Activated CD4-positive, alpha-beta memory T cell treated with anti-CD3 and anti-CD28 coated beads for 36 hours (primary cell): Measurements from ENCODE around the gene FARP2. TPM values are rescaled to one million over a fixed set of nuclear protein-coding genes. Genes with fewer than 3 reads are reported as not detected.
"Not testable (repeated sequence)": the region's sequence is repeated elsewhere in the genome, so short reads cannot be mapped to it uniquely, and the experiment has no call there.

ENCODE experiments used
- CTCF ChIA-PET: fragments of 350-600 bp; sonication (Branson Sonifier 250); formaldehyde crosslinking; loops from one replicate; lab custom pipeline; 2021; ENCODE audit warnings: antibody characterized with exemption, inconsistent platforms; lab: Charles Lee
- POLR2A ChIA-PET: fragments of 350-600 bp; sonication (Branson Sonifier 250); formaldehyde crosslinking; loops from one replicate; lab custom pipeline; 2021; ENCODE audit warnings: antibody characterized with exemption; lab: Charles Lee
- DNase-seq: peaks from one replicate; pipeline ENCODE4 v3.0.0-alpha.2; 2020
- H3K27ac Mint-ChIP-seq: one replicate; pipeline ENCODE4 v1.8.0; 2021; ENCODE audit warnings: mixed read lengths
- H3K27me3 Mint-ChIP-seq: one replicate; pipeline ENCODE4 v1.8.0; 2021; ENCODE audit warnings: mixed read lengths
- H3K36me3 Mint-ChIP-seq: one replicate; pipeline ENCODE4 v1.8.0; 2021; ENCODE audit warnings: mixed read lengths
- H3K4me1 Mint-ChIP-seq: one replicate; pipeline ENCODE4 v1.8.0; 2021; ENCODE audit warnings: low read depth, mixed read lengths
- H3K4me3 Mint-ChIP-seq: one replicate; pipeline ENCODE4 v1.8.0; 2021; ENCODE audit warnings: mild to moderate bottlenecking, mixed read lengths
- H3K9me3 Mint-ChIP-seq: one replicate; pipeline ENCODE4 v1.8.0; 2021; ENCODE audit warnings: mixed read lengths
- intact Hi-C: fragments of 100-400 bp; cut with micrococcal nuclease; formaldehyde crosslinking; loops from one replicate; pipeline ENCODE4 v1.15.1; 2023
- total RNA-seq, 2 experiments: library from RNA; stranded (reverse); gene quantifications; one replicate each; pipeline ENCODE4 v1.2.3, GENCODE V29; 2021

FARP2 gene
- total RNA-seq, 2 experiments from 2014 or later, result 25.1 to 29.5 TPM

DNA sequence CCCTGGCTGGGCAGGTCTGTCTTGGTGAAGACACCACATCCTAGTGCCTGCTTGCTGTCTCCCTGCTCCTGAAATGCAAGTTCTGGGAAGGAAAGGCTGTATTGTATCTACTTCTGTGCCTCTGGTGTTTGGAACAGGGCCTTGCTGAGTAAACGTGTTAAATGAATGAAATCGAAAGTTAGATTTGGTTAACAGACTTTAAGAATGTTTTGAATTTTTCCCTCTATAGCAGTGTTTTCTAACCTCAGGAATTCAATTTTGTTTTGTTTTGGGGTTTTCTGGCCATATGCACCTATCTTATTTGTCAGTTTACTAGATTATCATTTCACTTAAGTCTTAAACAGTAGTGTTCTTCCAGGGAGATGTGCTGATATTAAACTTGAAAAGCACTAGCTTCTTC is 20.7 kb downstream of the FARP2 start:
- ChIA-PET POLR2A (no interaction called here), CTCF (no interaction called here)
- H3K27me3 Mint-ChIP-seq, result no peaks in the 10 kb centered on the region
- intact Hi-C loops, result no loop called here
- peaks cover 13% of the 10 kb centered on the region for H3K36me3 Mint-ChIP-seq
- no peaks in the 10 kb centered on the region for H3K9me3 Mint-ChIP-seq
- DNase-seq, result no peak
- H3K27ac Mint-ChIP-seq, result no peak overlapping the region
- H3K4me3 Mint-ChIP-seq, result no peak overlapping the region
- H3K4me1 Mint-ChIP-seq, result peaks cover 4% of the 10 kb centered on the region

- no peaks in the 10 kb centered on the region for H3K27me3 Mint-ChIP-seq
- ChIA-PET POLR2A (no interaction called here), CTCF (no interaction called here)
- H3K4me1 Mint-ChIP-seq, result peaks cover 4% of the 10 kb centered on the region
- no peaks in the 10 kb centered on the region for H3K9me3 Mint-ChIP-seq
- intact Hi-C loops, result no loop called here
- H3K36me3 Mint-ChIP-seq, result peaks cover 19% of the 10 kb centered on the region
- no peak overlapping the region for H3K4me3 Mint-ChIP-seq
- no peak overlapping the region for H3K27ac Mint-ChIP-seq
- DNase-seq, result no peak
Measured at GRCh38 chr2:241378816-241379215, 22.7 kb downstream of the FARP2 start.

DNA sequence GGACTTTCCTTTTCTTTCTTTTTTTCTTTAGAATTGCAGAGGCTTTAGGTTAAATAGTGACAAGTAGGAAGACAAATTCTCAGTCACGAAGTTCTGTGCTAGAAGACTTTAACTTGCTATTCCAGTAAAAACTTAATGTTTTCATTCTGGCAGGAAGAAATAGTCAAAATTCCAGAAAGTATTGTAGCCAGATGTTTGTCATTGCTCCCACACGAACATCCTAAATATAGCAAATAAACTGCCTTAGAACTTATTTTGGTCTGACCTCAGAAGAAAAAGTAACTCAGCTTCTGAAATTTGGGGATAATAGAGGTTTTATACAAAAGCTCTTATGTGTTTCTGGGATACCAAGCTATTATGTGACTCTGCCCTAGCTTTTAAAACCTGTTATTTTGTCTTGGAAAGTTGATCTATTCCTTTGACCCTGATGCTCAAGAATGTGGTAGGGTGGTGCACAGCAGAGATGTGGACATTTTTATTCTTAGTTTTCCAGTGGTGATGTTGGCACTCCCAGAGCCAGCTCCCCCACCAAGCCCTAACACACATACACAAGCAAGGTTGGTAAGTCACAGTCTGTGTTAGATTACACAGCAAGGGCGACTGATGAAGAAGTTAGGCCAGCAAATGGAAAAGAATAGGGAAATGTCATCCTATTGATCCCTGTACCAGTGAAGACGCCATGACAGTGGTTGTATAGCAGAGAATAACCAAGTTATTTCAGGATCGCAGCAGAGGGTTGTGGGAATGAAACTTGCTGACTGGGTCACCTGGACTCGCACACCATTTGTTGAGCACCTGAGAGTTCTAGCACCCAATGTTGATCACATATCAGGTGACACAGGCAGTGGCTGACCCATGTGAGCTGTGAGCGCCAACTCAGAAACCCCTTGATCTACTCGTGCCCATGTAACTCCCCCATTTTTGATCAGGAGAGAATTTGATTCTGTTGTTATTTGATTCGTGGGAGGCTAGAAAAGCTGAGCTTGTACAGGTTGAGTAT is 23.7 kb downstream of the FARP2 start:
- intact Hi-C loops, result no loop called here
- POLR2A ChIA-PET, result no interaction called here
- H3K36me3 Mint-ChIP-seq, result peaks cover 19% of the 10 kb centered on the region
- no peak for DNase-seq
- no peak overlapping the region for H3K27ac Mint-ChIP-seq
- no peaks in the 10 kb centered on the region for H3K9me3 Mint-ChIP-seq
- CTCF ChIA-PET, result no interaction called here
- no peaks in the 10 kb centered on the region for H3K27me3 Mint-ChIP-seq
- no peak overlapping the region for H3K4me3 Mint-ChIP-seq
- peaks cover 4% of the 10 kb centered on the region for H3K4me1 Mint-ChIP-seq

DNA sequence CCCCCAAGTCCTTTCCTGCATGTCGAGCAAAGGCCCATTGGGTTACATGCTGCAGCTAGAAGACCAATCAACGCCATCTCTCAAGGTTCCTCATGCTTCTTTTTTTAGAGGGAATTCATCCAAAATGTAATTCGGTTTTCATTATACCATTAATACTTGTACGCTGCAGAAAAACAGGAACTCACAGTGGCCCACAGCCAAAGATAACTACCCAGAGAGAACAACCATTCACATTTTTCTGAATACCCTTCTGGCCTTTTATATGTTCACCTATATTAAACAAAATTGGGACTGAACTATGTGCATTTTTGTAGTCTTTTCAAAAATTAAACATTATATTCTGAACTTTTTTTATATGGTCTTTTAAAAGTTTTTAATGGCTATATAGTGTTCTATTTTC is 25.8 kb downstream of the FARP2 start:
- Mint-ChIP-seq H3K4me3 (no peak overlapping the region), H3K27me3 (no peaks in the 10 kb centered on the region), H3K36me3 (peaks cover 8% of the 10 kb centered on the region), H3K9me3 (no peaks in the 10 kb centered on the region), H3K27ac (no peak overlapping the region), H3K4me1 (peaks cover 1% of the 10 kb centered on the region)
- ChIA-PET CTCF (no interaction called here), POLR2A (no interaction called here)
- DNase-seq, result no peak
- intact Hi-C loops, result no loop called here

DNA sequence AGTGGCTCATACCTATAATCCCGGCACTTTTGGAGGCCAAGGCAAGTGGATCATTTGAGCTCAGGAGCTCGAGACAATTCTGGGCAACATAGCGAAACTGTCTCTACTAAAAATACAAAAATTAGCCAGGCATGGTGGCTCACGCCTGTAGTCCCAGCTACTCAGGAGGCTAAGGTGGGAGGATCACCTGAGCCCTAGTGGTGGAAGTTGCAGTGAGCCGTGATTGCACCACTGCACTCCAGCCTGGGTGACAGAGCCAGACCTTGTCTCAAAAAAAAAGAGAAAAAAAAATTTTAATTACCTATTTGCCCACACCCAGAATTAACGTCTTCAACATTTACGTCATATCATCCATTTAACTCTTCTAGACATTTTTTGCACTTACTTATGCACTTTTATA is 29.4 kb downstream of the FARP2 start:
- POLR2A ChIA-PET, H3K4me3 Mint-ChIP-seq, H3K27ac Mint-ChIP-seq, H3K4me1 Mint-ChIP-seq, H3K36me3 Mint-ChIP-seq, intact Hi-C loops, H3K27me3 Mint-ChIP-seq, DNase-seq, H3K9me3 Mint-ChIP-seq: not testable (repeated sequence)
- CTCF ChIA-PET, result interaction anchor here (0.7 kb wide), 1 partner anchor 524 kb away, joined by 3 read pairs; no protein-coding TSS in a partner anchor

DNA sequence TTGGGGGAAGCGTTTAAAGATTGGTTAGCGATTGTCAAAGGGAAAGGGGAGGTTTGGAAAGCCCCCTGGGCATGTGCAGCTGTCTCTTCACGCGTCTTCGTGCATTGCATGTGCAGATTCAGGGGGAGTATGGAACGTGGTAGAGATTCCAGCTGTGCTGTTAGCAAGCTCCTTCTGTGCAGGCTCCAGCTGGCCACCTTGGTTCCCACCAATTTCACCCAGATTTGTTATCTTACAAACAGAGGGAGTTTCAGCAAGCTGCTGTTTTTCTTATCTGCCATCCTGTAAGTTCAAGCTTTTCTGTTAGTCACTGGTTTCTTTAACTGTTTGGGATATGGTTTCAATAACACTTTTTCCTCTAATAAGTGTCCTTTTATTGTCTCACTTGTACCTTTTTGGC is 30.4 kb downstream of the FARP2 start:
- Mint-ChIP-seq H3K27me3 (no peaks in the 10 kb centered on the region), H3K27ac (no peak overlapping the region), H3K4me3 (no peak overlapping the region), H3K36me3 (peaks cover 5% of the 10 kb centered on the region), H3K4me1 (peaks cover 8% of the 10 kb centered on the region), H3K9me3 (no peaks in the 10 kb centered on the region)
- no peak for DNase-seq
- ChIA-PET CTCF (interaction anchor here (0.9 kb wide), 1 partner anchor 535 kb away, joined by 3 read pairs; no protein-coding TSS in a partner anchor), POLR2A (no interaction called here)
- intact Hi-C loops, result no loop called here

GRCh38 chr2:241389697-241390096 is 33.6 kb downstream of the FARP2 start:
- ChIA-PET POLR2A (no interaction called here), CTCF (interaction anchor here (0.7 kb wide), 1 partner anchor 57 kb away, joined by 3 read pairs; no protein-coding TSS in a partner anchor)
- Mint-ChIP-seq H3K27me3 (no peaks in the 10 kb centered on the region), H3K27ac (no peak overlapping the region), H3K9me3 (no peaks in the 10 kb centered on the region), H3K4me3 (no peak overlapping the region), H3K36me3 (peaks cover 2% of the 10 kb centered on the region), H3K4me1 (peaks cover 11% of the 10 kb centered on the region)
- intact Hi-C loops, result no loop called here
- no peak for DNase-seq

DNA sequence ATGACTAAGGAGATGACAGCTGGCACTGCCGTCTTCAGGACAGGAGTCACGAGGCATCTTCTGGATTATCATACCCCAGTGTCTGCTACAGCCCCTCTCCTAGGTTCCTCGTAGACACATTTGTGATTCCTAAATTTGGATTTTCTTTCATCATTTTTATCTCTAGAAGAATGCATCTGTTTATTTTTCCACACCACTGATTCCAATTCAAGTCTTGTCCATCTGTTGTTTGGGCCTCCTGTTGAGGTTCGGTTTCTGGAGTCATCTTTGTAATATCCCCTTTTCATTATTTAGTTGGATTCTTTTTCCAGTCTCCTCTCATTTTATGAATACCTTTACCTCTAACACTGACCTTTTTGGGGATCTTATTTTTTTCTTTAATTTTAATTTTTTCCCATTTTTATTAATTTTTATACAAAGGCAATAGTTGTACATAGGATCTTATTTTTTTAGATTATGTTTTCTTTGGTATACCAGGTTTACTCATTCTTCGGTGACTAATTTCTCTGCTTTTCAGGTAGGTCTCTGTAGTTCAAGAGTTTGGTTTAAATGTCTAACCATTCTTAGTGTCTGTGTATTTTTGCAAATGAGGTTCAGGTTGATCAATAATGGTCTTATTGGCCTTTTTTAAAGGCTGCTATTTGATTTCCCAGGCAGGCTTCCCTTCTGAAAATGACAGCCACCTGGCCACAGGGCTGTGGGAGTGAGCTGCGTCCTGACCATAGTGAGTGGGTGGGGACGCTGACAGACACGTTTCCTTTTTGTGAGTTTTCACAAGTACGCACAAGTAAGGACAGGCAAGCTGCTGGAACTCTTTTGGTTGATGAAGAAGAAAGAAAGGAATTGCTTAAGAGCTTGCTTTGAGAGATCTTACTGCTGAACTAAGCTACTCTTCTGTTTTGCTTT is 34.5 kb downstream of the FARP2 start:
- no peak overlapping the region for H3K27ac Mint-ChIP-seq
- peaks cover 5% of the 10 kb centered on the region for H3K36me3 Mint-ChIP-seq
- no peak overlapping the region for H3K4me3 Mint-ChIP-seq
- no peaks in the 10 kb centered on the region for H3K9me3 Mint-ChIP-seq
- peak; percentile 54 for DNase-seq
- no peaks in the 10 kb centered on the region for H3K27me3 Mint-ChIP-seq
- ChIA-PET POLR2A (no interaction called here), CTCF (interaction anchor here (0.7 kb wide), 1 partner anchor 58 kb away, joined by 3 read pairs; no protein-coding TSS in a partner anchor)
- H3K4me1 Mint-ChIP-seq, result peaks cover 11% of the 10 kb centered on the region
- intact Hi-C loops, result no loop called here

DNA sequence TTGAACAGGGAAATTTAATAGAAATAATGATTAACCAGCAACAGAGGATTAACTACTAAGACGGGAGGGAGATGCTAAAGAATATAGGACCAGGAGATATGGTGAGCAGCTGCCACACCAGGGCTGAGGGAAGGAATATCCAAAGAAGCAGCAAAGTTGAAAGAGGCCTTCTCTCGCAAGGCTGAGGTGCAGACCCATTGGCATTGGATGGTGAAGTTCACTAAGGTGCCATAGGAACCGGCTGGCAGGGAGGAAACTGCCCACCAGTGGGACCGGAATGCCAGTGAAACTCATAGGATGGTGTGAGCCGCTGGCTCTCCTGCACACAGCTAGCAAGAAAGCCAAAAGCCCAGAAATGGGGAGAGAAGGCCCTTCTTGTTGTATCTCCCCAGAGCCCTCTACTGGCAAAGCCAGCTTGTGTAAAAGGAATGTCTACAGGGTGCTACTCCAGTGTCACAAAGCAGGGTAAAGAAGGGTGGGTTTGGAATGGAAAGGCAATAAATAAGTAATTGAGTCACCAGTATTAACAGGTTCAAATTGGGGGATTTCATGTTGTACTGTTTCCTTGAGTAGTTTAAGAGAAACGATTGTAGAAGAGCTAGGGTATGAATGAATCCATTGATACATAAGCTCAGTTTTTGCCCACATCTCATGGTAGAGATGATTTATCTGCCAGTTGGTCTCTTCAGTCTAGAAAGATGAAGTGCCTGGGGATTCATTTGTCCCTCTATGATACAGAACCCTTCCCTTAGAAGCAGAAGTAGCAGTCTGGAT is 36.0 kb downstream of the FARP2 start:
- H3K27me3 Mint-ChIP-seq, result no peaks in the 10 kb centered on the region
- no peak overlapping the region for H3K27ac Mint-ChIP-seq
- peaks cover 11% of the 10 kb centered on the region for H3K4me1 Mint-ChIP-seq
- no peaks in the 10 kb centered on the region for H3K9me3 Mint-ChIP-seq
- CTCF ChIA-PET, result interaction anchor here (0.7 to 0.8 kb wide), 2 partner anchors 268 to 314 kb away, joined by 3 read pairs; no protein-coding TSS in a partner anchor
- intact Hi-C loops, result no loop called here
- no peak for DNase-seq
- peaks cover 7% of the 10 kb centered on the region for H3K36me3 Mint-ChIP-seq
- POLR2A ChIA-PET, result interaction anchor here (0.7 kb wide), 1 partner anchor 78 kb away, joined by 4 read pairs; no protein-coding TSS in a partner anchor
- no peak overlapping the region for H3K4me3 Mint-ChIP-seq

DNA sequence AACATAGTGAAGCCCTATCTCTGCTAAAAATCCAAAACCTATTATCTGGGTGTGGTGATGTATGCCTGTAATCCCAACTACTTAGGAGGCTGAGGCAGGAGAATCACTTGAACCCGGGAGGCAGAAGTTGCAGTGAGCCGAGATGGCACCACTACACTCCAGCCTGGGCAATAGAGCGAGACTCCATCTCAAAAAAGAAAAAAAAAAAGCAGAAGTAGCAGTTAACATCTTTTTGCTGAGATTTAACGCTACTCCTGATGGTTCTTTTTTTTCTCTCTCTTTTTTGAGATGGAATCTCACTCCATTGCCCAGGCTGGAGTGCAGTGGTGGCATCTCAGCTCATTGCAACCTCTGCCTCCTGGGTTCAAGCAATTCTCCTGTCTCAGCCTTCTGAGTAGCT is 36.7 kb downstream of the FARP2 start:
- H3K27me3 Mint-ChIP-seq, DNase-seq, H3K4me3 Mint-ChIP-seq, H3K9me3 Mint-ChIP-seq, H3K27ac Mint-ChIP-seq, H3K36me3 Mint-ChIP-seq, POLR2A ChIA-PET, intact Hi-C loops: not testable (repeated sequence)
- CTCF ChIA-PET, result interaction anchor here (0.6 to 0.8 kb wide), 2 partner anchors 154 to 315 kb away, joined by 3 read pairs; no protein-coding TSS in a partner anchor
- H3K4me1 Mint-ChIP-seq, result peaks cover 11% of the 10 kb centered on the region

DNA sequence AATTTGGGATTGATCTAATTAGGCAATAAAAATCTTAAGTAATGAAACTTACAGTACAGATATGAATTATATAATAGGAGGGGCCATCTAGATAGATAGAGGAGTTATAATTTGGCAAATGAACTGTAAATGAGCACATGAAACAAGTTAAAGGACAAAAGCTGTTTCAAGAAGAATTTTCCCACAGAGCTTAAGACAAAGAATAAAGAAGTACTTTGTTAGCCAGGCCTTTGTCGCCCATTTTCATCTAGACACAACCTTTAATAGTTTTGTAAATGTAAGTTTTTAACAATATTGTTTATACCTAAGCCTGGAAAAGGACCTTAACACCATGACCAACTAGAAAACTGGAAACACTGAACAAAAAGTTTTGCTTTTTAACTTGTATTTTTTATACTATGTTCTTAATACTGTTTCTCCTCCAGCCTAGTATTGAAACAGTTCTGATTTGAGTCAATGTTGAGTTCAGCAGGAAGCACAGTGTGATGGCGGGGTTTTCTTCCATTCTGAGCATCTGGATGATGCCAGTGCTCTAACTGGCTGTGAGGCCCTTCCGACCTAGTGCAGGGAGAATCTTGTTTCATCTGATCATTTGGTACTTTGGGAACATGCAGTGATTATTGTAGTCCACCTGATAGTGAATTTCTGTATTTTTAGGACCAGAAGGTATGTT is 37.6 kb downstream of the FARP2 start:
- intact Hi-C loops, result no loop called here
- no peak for DNase-seq
- Mint-ChIP-seq H3K36me3 (peaks cover 7% of the 10 kb centered on the region), H3K4me1 (peaks cover 11% of the 10 kb centered on the region), H3K4me3 (no peak overlapping the region), H3K27me3 (no peaks in the 10 kb centered on the region), H3K9me3 (no peaks in the 10 kb centered on the region), H3K27ac (no peak overlapping the region)
- ChIA-PET POLR2A (no interaction called here), CTCF (interaction anchor here (0.6 kb wide), 1 partner anchor 153 kb away, joined by 3 read pairs; no protein-coding TSS in a partner anchor)
